Measurements from ENCODE around the gene JAZF1.

- TF ChIP-seq CTCF (IDR thresholded peaks at IDR 0.05): no peak
- no peak for TF ChIP-seq POLR2A (IDR thresholded peaks at IDR 0.05)
Measured at GRCh38 chr7:28201131-28201530, 20.5 kb upstream of the JAZF1 start.

Measured in testis (tissue), 2 donors.